GM23338 (cell line): ENCODE data around the gene EVA1B. TPM values are rescaled to one million over a fixed set of nuclear protein-coding genes. Genes with fewer than 3 reads are reported as not detected.

Source experiments
- ATAC-seq: fragments of 200-7000 bp; cut with Tn5 transposase; 3 replicates; pipeline ENCODE4 v1.9.1; 2020
- DNase-seq: peaks from one replicate; pipeline ENCODE4 v3.0.0-alpha.2; 2015; ENCODE audit warnings: low spot score
- H2AFZ ChIP-seq: fragments of 200-600 bp; sonication (generic); 2 replicates; pipeline ENCODE4 v1.8.0; 2016; ENCODE audit warnings: antibody characterized with exemption, mild to moderate bottlenecking, moderate library complexity
- H3F3A ChIP-seq: fragments of 200-600 bp; sonication (generic); replicated peaks from 2 replicates; pipeline ENCODE4 v1.8.0; 2017; ENCODE audit warnings: antibody characterized with exemption, mixed run types, low read depth
- H3K27ac ChIP-seq: fragments of 200-600 bp; sonication (generic); 2 replicates; pipeline ENCODE4 v1.6.1; 2016; ENCODE audit warnings: low read depth
- H3K27me3 ChIP-seq: fragments of 200-600 bp; sonication (generic); 2 replicates; pipeline ENCODE4 v1.8.0; 2016; ENCODE audit warnings: mild to moderate bottlenecking, mixed run types, moderate library complexity; ENCODE audit not compliant: insufficient read depth
- H3K36me3 ChIP-seq: fragments of 200-600 bp; sonication (generic); 2 replicates; pipeline ENCODE4 v1.8.0; 2016; ENCODE audit warnings: mild to moderate bottlenecking; ENCODE audit not compliant: insufficient read depth
- H3K4me1 ChIP-seq: fragments of 200-600 bp; sonication (generic); 2 replicates; pipeline ENCODE4 v1.8.0; 2016; ENCODE audit warnings: mild to moderate bottlenecking, moderate library complexity; ENCODE audit not compliant: insufficient read depth
- H3K4me2 ChIP-seq: fragments of 200-600 bp; sonication (generic); 2 replicates; pipeline ENCODE4 v1.7.1; 2017; ENCODE audit warnings: mixed run types
- H3K4me3 ChIP-seq: fragments of 200-600 bp; sonication (generic); 2 replicates; pipeline ENCODE4 v1.6.1; 2016; ENCODE audit warnings: mixed run types
- H3K79me2 ChIP-seq: fragments of 200-600 bp; sonication (generic); replicated peaks from 2 replicates; pipeline ENCODE4 v1.8.0; 2017; ENCODE audit warnings: mild to moderate bottlenecking; ENCODE audit not compliant: insufficient read depth
- H3K9me2 ChIP-seq: fragments of 200-600 bp; sonication (generic); 2 replicates; pipeline ENCODE4 v1.8.0; 2017; ENCODE audit not compliant: insufficient read depth
- H4K20me1 ChIP-seq: fragments of 200-600 bp; sonication (generic); replicated peaks from 2 replicates; pipeline ENCODE4 v1.8.0; 2017; ENCODE audit warnings: mild to moderate bottlenecking; ENCODE audit not compliant: insufficient read depth
- H3K27ac Mint-ChIP-seq: 2 replicates; pipeline ENCODE4 v1.8.0; 2020; ENCODE audit warnings: inconsistent platforms, mild to moderate bottlenecking, moderate library complexity, mixed read lengths
- H3K27me3 Mint-ChIP-seq: 3 replicates; pipeline ENCODE4 v1.8.0; 2022; ENCODE audit warnings: low read depth, mild to moderate bottlenecking, moderate library complexity, mixed read lengths, inconsistent platforms; ENCODE audit not compliant: insufficient read depth, poor library complexity
- H3K36me3 Mint-ChIP-seq: 3 replicates; pipeline ENCODE4 v1.8.0; 2021; ENCODE audit warnings: low read depth, mild to moderate bottlenecking, inconsistent platforms, moderate library complexity, mixed read lengths
- H3K4me1 Mint-ChIP-seq: 3 replicates; pipeline ENCODE4 v1.8.0; 2020; ENCODE audit warnings: mild to moderate bottlenecking, inconsistent platforms, mixed read lengths
- H3K4me3 Mint-ChIP-seq: 3 replicates; pipeline ENCODE4 v1.8.0; 2021; ENCODE audit warnings: moderate library complexity, mild to moderate bottlenecking, inconsistent platforms, mixed read lengths
- H3K9me3 Mint-ChIP-seq: 3 replicates; pipeline ENCODE4 v1.8.0; 2020; ENCODE audit warnings: moderate library complexity, mild to moderate bottlenecking, inconsistent platforms, mixed read lengths
- CREB1 ChIP-seq: fragments of 250-450 bp; sonication (Bioruptor Pico); IDR thresholded peaks from 2 replicates; pipeline ENCODE4 v1.5.0; 2020; ENCODE audit warnings: low read depth, mild to moderate bottlenecking, moderate library complexity
- EZH2 ChIP-seq: fragments of 200-600 bp; sonication (generic); IDR thresholded peaks from one replicate; pipeline ENCODE4 v1.8.0; 2017; ENCODE audit warnings: antibody characterized with exemption, mild to moderate bottlenecking, low read depth; ENCODE audit not compliant: unreplicated experiment
- EZH2phosphoT487 ChIP-seq: fragments of 200-600 bp; sonication (generic); IDR thresholded peaks from one replicate; pipeline ENCODE4 v1.8.1; 2018; ENCODE audit warnings: antibody characterized with exemption; ENCODE audit not compliant: unreplicated experiment
- JUNB ChIP-seq: IDR thresholded peaks from one replicate; pipeline ENCODE4 v1.6.1; 2016; ENCODE audit warnings: antibody characterized with exemption; ENCODE audit not compliant: unreplicated experiment
- NANOG ChIP-seq: IDR thresholded peaks from 2 replicates; pipeline ENCODE4 v1.6.1; 2016; ENCODE audit warnings: antibody characterized with exemption, borderline replicate concordance
- POLR2AphosphoS5 ChIP-seq: IDR thresholded peaks from 2 replicates; pipeline ENCODE4 v1.6.1; 2016; ENCODE audit warnings: antibody characterized with exemption, low read depth
- STAT1 ChIP-seq: IDR thresholded peaks from one replicate; pipeline ENCODE4 v1.6.1; 2016; ENCODE audit warnings: antibody characterized with exemption; ENCODE audit not compliant: unreplicated experiment
- ZNF114 ChIP-seq: fragments of 250-450 bp; sonication (Bioruptor Pico); IDR thresholded peaks from 2 replicates; pipeline ENCODE4 v1.5.0; 2020; ENCODE audit warnings: mild to moderate bottlenecking, moderate library complexity
- ZNF331 ChIP-seq: fragments of 250-450 bp; sonication (Bioruptor Pico); IDR thresholded peaks from 2 replicates; pipeline ENCODE4 v1.5.0; 2020; ENCODE audit warnings: low read depth, mild to moderate bottlenecking, moderate library complexity
- long read RNA-seq: library from polyadenylated mRNA; unstranded; transcript quantifications from one replicate; pipeline ENCODE4 v2.0.0, GENCODE V29; 2020; ENCODE audit not compliant: unreplicated experiment
- polyA plus RNA-seq: library from polyadenylated mRNA; unstranded; fragments of >200 nt; fragmentation: Nextera tagmentation; extraction: Ambion mirVana; gene quantifications from 2 replicates; pipeline ENCODE4 v1.2.1, GENCODE V29; 2016
- total RNA-seq: library from RNA; depleted of rRNA; stranded (reverse); fragments of >200 nt; shearing (Covaris generic); gene quantifications from 2 replicates; pipeline ENCODE4 v1.2.3, GENCODE V29; 2014; rRNA removed
- TF ChIP-seq, protein P1 (sequence below), 2 experiments: fragments of 200-600 bp in 1 of 2; sonication (generic) in 1 of 2; conservative IDR thresholded peaks; 2 replicates each; pipeline versions ENCODE4 v1.5.1 to v1.6.1; 2016 to 2017; ENCODE audit warnings: antibody characterized with exemption in 2 of 2, low read depth in 2 of 2, mild to moderate bottlenecking in 2 of 2, moderate library complexity in 1 of 2
- TF ChIP-seq, protein P2 (sequence below): IDR thresholded peaks from 2 replicates; pipeline ENCODE4 v1.6.1; 2016; ENCODE audit warnings: antibody characterized with exemption
- TF ChIP-seq, protein P3 (sequence below): fragments of 250-450 bp; sonication (Bioruptor Pico); IDR thresholded peaks from 2 replicates; pipeline ENCODE4 v1.5.0; 2020; ENCODE audit warnings: mild to moderate bottlenecking, moderate library complexity
- TF ChIP-seq, protein P4 (sequence below): IDR thresholded peaks from one replicate; pipeline ENCODE4 v1.6.1; 2018; ENCODE audit warnings: antibody characterized with exemption; ENCODE audit not compliant: unreplicated experiment

The EVA1B gene, protein sequence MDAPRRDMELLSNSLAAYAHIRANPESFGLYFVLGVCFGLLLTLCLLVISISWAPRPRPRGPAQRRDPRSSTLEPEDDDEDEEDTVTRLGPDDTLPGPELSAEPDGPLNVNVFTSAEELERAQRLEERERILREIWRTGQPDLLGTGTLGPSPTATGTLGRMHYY
- total RNA-seq (27.1 and 27.3 TPM in 2 replicates), polyA plus RNA-seq (9.2 and 11.5 TPM in 2 replicates)
- long read RNA-seq, partial matches to known transcripts: 0 of 1 reads
- long read RNA-seq, other reads (novel, unspliced or antisense): 0 of 1 reads

DNA sequence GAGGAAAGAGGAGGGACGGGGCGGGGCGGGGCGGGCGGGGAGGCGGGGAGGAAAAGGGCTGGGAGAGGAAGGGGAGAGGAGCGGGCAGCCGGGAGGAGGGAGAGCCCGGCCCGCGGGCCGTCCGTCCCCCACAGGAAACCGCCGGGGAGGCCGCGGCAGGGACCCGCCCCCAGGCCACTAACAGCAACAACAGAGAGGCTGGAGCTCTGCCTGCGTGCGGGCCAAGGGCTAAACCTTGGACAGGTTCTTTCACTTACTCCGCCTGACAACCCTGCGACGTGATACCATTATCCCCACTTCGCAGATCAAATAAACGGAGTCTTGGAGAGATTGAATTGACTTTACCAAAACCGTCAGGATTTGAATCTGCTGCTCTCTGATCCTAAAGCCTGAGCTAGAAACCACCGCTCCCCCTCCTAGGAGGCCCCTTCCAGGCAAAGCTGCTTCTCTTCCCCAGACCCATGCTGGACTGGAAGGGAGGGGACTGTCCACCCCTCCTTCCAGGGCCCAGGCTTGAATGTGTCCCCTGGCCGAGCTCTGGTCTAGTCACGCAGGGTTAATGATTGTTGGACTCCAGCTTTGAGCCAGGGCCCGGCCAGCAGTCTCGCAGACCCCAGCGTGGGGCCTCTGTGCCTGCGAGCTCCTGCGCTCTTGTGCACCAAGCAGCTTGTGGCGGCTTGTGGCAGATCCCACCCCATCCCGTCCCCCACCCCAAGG lies at the start of gene EVA1B:
Gene EVA1B (minus strand): TSS at position 10 of the 717 bp plus-strand sequence. CDS start 608 bp downstream, outside the sequence.
- H3K36me3 ChIP-seq: no peaks in the 10 kb centered on the region
- H3K9me3 Mint-ChIP-seq: no peaks in the 10 kb centered on the region
- H3K4me2 ChIP-seq: peak within 1 kb of the TSS; percentile 94
- H3K79me2 ChIP-seq: no peaks in the 10 kb centered on the region
- peak within 1 kb of the TSS; percentile 80 for H3K4me3 Mint-ChIP-seq
- H3K4me3 ChIP-seq: peak within 1 kb of the TSS; percentile 88
- TF ChIP-seq CREB1 (no peak), ZNF114 (CRISPR knock-in tag) (no peak), EZH2phosphoT487 (no peak), POLR2AphosphoS5 (no peak), JUNB (no peak), EZH2 (no peak), STAT1 (no peak), NANOG (no peak), ZNF331 (CRISPR knock-in tag) (no peak)
- TF ChIP-seq, protein P1, sequence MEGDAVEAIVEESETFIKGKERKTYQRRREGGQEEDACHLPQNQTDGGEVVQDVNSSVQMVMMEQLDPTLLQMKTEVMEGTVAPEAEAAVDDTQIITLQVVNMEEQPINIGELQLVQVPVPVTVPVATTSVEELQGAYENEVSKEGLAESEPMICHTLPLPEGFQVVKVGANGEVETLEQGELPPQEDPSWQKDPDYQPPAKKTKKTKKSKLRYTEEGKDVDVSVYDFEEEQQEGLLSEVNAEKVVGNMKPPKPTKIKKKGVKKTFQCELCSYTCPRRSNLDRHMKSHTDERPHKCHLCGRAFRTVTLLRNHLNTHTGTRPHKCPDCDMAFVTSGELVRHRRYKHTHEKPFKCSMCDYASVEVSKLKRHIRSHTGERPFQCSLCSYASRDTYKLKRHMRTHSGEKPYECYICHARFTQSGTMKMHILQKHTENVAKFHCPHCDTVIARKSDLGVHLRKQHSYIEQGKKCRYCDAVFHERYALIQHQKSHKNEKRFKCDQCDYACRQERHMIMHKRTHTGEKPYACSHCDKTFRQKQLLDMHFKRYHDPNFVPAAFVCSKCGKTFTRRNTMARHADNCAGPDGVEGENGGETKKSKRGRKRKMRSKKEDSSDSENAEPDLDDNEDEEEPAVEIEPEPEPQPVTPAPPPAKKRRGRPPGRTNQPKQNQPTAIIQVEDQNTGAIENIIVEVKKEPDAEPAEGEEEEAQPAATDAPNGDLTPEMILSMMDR (conservative IDR thresholded peaks at IDR 0.05; ENCODE audit: low read depth in 2 of 2): no peak
- TF ChIP-seq, protein P2, sequence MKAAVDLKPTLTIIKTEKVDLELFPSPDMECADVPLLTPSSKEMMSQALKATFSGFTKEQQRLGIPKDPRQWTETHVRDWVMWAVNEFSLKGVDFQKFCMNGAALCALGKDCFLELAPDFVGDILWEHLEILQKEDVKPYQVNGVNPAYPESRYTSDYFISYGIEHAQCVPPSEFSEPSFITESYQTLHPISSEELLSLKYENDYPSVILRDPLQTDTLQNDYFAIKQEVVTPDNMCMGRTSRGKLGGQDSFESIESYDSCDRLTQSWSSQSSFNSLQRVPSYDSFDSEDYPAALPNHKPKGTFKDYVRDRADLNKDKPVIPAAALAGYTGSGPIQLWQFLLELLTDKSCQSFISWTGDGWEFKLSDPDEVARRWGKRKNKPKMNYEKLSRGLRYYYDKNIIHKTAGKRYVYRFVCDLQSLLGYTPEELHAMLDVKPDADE: no peak
- TF ChIP-seq, protein P3, sequence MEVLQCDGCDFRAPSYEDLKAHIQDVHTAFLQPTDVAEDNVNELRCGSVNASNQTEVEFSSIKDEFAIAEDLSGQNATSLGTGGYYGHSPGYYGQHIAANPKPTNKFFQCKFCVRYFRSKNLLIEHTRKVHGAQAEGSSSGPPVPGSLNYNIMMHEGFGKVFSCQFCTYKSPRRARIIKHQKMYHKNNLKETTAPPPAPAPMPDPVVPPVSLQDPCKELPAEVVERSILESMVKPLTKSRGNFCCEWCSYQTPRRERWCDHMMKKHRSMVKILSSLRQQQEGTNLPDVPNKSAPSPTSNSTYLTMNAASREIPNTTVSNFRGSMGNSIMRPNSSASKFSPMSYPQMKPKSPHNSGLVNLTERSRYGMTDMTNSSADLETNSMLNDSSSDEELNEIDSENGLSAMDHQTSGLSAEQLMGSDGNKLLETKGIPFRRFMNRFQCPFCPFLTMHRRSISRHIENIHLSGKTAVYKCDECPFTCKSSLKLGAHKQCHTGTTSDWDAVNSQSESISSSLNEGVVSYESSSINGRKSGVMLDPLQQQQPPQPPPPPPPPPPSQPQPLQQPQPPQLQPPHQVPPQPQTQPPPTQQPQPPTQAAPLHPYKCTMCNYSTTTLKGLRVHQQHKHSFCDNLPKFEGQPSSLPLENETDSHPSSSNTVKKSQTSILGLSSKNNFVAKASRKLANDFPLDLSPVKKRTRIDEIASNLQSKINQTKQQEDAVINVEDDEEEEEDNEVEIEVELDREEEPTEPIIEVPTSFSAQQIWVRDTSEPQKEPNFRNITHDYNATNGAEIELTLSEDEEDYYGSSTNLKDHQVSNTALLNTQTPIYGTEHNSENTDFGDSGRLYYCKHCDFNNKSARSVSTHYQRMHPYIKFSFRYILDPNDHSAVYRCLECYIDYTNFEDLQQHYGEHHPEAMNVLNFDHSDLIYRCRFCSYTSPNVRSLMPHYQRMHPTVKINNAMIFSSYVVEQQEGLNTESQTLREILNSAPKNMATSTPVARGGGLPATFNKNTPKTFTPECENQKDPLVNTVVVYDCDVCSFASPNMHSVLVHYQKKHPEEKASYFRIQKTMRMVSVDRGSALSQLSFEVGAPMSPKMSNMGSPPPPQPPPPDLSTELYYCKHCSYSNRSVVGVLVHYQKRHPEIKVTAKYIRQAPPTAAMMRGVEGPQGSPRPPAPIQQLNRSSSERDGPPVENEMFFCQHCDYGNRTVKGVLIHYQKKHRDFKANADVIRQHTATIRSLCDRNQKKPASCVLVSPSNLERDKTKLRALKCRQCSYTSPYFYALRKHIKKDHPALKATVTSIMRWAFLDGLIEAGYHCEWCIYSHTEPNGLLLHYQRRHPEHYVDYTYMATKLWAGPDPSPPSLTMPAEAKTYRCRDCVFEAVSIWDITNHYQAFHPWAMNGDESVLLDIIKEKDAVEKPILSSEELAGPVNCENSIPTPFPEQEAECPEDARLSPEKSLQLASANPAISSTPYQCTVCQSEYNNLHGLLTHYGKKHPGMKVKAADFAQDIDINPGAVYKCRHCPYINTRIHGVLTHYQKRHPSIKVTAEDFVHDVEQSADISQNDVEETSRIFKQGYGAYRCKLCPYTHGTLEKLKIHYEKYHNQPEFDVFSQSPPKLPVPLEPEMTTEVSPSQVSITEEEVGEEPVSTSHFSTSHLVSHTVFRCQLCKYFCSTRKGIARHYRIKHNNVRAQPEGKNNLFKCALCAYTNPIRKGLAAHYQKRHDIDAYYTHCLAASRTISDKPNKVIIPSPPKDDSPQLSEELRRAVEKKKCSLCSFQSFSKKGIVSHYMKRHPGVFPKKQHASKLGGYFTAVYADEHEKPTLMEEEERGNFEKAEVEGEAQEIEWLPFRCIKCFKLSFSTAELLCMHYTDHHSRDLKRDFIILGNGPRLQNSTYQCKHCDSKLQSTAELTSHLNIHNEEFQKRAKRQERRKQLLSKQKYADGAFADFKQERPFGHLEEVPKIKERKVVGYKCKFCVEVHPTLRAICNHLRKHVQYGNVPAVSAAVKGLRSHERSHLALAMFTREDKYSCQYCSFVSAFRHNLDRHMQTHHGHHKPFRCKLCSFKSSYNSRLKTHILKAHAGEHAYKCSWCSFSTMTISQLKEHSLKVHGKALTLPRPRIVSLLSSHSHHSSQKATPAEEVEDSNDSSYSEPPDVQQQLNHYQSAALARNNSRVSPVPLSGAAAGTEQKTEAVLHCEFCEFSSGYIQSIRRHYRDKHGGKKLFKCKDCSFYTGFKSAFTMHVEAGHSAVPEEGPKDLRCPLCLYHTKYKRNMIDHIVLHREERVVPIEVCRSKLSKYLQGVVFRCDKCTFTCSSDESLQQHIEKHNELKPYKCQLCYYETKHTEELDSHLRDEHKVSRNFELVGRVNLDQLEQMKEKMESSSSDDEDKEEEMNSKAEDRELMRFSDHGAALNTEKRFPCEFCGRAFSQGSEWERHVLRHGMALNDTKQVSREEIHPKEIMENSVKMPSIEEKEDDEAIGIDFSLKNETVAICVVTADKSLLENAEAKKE: no peak
- TF ChIP-seq, protein P4, sequence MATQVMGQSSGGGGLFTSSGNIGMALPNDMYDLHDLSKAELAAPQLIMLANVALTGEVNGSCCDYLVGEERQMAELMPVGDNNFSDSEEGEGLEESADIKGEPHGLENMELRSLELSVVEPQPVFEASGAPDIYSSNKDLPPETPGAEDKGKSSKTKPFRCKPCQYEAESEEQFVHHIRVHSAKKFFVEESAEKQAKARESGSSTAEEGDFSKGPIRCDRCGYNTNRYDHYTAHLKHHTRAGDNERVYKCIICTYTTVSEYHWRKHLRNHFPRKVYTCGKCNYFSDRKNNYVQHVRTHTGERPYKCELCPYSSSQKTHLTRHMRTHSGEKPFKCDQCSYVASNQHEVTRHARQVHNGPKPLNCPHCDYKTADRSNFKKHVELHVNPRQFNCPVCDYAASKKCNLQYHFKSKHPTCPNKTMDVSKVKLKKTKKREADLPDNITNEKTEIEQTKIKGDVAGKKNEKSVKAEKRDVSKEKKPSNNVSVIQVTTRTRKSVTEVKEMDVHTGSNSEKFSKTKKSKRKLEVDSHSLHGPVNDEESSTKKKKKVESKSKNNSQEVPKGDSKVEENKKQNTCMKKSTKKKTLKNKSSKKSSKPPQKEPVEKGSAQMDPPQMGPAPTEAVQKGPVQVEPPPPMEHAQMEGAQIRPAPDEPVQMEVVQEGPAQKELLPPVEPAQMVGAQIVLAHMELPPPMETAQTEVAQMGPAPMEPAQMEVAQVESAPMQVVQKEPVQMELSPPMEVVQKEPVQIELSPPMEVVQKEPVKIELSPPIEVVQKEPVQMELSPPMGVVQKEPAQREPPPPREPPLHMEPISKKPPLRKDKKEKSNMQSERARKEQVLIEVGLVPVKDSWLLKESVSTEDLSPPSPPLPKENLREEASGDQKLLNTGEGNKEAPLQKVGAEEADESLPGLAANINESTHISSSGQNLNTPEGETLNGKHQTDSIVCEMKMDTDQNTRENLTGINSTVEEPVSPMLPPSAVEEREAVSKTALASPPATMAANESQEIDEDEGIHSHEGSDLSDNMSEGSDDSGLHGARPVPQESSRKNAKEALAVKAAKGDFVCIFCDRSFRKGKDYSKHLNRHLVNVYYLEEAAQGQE: no peak
- H2AFZ ChIP-seq: peak within 1 kb of the TSS; percentile 78; the same call in 1 of the 2 replicates
- H3K27me3 Mint-ChIP-seq: peaks cover 31% of the 10 kb centered on the region
- peak; percentile 6 for ATAC-seq
- H3F3A ChIP-seq: peaks cover 22% of the 10 kb centered on the region
- no peak within 1 kb of the TSS for H3K27ac Mint-ChIP-seq
- H3K4me1 ChIP-seq: peaks cover 18% of the 10 kb centered on the region
- no peaks in the 10 kb centered on the region for H4K20me1 ChIP-seq
- H3K4me1 Mint-ChIP-seq: peaks cover 15% of the 10 kb centered on the region
- H3K9me2 ChIP-seq: no peaks in the 10 kb centered on the region; the same call in 1 of the 2 replicates
- H3K27ac ChIP-seq: no peak within 1 kb of the TSS
- peaks cover 47% of the 10 kb centered on the region for H3K27me3 ChIP-seq
- DNase-seq: peak; percentile 76
- peaks cover 3% of the 10 kb centered on the region for H3K36me3 Mint-ChIP-seq
